Measurements from ENCODE around the gene MBP.

MBP gene

GRCh38 chr18:77119851-77120491 lies 12.6 kb downstream of the MBP start:
- DNase-seq: peak in 3 of 42 donors; percentile 4 to 25 (median 9)
- intact Hi-C loops (cut with DNase I): no loop called here

DNA sequence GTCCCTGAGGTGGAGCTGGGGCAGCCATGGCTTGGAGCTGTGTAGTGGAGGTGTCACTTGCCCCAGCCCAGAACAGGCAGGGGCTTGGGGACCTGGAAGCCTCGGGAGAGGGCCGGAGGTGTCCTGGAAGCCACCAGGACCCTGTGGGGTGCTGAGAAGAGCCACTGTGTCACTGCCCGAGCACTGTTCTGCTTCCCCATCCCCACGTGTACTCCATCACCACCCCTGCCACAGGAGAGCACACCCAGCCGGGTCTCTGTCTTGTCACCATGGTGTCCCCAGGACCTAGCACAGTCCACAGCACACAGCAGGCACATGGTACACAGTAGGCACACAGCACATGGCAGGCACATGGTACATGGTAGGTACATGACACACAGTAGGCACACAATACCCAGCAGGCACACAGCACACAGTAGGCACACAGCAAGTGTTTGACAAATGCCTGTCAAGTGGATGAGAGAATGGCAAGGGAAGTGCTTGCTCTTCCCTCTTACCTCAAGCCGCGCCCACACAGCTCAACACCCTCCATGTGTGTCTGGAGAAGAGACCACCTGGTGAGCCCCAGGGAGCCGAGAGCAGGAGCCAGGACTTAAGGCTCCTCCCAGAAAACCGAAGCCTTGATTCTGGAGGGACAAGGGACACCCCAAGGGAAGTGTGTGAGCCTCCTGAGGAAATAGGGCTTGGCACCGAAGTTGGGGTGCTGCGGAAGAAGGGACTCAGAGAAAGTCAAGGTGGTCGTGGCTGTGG lies 13.3 kb downstream of the MBP start:
- intact Hi-C loops (cut with DNase I): no loop called here
- DNase-seq: peak in 4 of 42 donors; percentile 3 to 31 (median 6)

GRCh38 chr18:77118256-77119090 lies 14.1 kb downstream of the MBP start:
- DNase-seq: peak in 4 of 42 donors; percentile 7 to 28 (median 11)
- intact Hi-C loops (cut with DNase I): no loop called here

DNA sequence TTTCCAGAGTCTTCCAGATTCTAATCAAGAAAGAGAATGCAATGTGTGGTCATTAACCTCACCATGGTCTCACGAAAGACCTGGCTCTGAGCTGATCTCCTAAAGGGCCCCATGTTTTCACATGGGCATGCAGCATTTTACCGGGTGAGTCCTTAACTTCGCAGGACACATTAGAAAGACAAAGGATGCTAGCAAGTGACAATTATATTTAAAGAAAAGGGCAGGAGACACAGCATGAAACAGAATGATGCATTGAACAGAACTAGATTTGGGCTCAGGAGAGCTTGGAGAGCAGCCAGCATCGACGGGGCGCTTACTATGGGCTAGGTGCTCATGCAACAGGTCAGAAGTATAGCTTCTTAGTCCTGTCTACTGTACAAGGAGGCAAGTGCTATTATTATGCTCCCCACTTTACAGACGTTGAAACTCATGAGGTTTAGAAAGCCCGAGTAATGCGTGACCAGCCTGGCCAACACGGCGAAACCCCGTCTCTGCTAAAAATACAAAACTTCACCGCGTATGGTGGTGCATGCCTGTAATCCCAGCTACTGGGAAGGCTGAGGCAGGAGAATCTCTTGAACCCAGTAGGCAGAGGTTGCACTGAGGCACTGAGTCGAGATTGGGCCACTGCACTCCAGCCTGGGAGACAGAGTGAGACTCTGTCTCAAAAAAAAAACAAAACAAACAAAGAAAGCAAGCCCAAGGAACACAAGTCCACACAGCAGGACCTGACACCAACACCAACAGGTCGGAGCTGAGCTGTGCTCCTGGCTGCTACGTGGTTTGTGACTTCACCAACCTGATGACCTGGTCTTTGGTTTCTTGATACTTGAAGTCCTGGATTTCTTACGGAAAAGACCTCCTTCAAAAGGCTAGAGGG lies 16.1 kb downstream of the MBP start:
- intact Hi-C loops (cut with DNase I): no loop called here
- DNase-seq: peak in 4 of 42 donors; percentile 2 to 19 (median 12)

GRCh38 chr18:77115192-77115953 lies 17.2 kb downstream of the MBP start:
- intact Hi-C loops (cut with DNase I): no loop called here
- DNase-seq: peak in 4 of 42 donors; percentile 7 to 30 (median 17)

DNA sequence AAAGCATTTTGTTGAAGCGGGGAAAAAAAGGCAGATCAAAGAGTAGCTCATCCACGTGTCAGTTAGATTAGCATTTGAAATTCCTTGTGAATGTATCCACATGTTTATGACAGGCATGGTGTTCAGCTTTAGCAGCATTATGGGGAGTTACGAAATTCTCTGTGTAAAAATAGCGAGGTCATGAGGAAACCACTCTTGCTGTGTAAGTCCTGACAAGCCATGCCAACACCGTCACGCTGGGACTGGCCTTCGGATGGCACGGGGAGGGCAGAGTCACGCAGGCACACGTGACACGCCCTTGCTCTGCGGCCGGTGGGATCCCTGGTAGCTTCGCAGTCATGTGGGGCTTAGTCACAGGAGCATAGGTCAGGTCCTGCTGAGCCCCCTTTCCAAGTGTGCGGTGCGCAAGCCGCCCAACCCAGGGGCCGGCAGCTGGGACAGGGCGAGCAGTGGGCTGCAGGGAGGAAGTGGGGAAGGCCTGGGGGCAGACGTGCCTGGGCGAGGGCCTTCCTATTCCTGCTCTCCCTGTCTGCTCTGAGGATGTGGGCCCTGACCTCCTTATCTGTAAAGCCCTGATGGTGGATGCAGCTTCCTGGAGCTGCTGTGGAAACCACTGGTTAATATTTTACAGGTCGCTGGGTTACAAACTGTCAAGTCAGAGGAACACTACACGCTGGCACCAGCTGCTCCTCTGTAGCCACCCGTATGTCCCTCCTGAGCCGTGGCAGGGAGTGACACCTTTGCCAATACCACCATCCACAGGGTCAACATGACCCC lies 18.0 kb downstream of the MBP start:
- DNase-seq: peak in 19 of 42 donors; percentile 30 to 87 (median 57)
- intact Hi-C loops (cut with DNase I): no loop called here

DNA sequence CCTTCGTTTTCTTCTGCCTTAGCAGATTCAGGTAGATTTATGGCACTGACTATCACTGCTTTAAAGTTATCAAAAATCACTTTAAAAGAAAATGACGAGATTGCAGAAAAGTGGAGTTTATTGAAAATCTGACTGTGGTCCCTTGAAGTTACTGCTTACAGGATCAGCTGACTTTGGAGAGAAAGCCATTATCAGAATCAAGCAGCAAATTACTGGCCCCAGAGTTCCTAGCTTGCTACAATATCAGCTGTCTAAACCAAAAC lies 18.5 kb downstream of the MBP start:
- intact Hi-C loops (cut with DNase I): no loop called here
- DNase-seq: no peak

DNA sequence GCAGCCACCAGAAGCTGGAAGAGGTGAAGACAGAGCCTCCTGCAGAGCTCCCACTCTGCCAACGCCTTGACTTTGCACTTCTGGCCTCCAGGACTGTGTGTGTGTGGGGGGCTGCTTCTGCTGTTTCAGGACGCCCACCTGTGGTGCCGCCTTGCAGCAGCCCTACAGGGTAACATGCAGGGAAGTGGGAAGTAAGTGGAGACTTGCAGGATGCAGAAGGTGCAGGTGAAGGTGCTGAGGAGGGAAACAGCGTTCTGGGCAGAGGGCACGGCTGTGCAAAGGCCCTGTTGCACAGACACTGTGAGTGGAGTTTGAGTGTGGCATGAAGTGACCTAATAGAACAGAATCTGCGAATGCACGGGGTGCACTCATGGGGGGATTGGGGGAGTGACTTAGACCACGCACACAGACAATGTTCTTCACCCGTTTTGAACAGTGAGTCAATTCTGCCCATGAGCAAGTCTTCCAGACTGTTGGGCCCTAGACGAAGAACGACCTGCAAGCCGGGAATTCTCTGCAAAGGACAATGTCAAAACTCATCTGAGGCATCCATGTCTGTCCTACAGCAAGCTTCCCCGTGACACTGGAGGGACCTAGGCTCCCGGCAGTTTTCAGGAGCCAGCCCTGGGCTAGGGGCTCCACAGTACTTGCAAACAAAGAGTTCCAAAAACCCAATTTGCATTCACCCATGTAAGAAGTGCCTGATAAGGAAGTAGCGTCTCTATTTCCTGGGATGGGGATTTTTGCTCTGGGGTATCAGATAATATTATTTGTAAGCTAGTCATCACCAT lies 19.0 kb downstream of the MBP start:
- DNase-seq: peak in 5 of 42 donors; percentile 2 to 24 (median 21)
- intact Hi-C loops (cut with DNase I): no loop called here

DNA sequence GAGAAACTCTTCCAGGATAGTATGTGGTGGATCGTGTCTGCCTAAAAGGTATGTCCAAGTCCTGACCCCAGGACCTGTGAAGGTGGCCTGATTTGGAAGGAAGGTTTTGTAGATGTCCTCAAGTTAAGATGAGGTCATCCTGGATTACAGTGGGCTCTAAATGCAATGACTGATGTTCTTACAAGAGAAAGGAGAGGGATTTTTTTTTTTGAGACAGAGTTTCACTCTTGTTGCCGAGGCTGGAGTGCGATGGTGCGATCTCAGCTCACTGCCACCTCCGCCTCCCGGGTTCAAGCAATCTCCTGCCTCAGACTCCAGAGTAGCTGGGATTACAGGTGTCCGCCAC lies 19.9 kb downstream of the MBP start:
- intact Hi-C loops (cut with DNase I): no loop called here
- DNase-seq: peak in 2 of 42 donors; percentile 18 to 29

GRCh38 chr18:77111951-77112746 lies 20.4 kb downstream of the MBP start:
- DNase-seq: peak in 6 of 42 donors; percentile 9 to 32 (median 22)
- intact Hi-C loops (cut with DNase I): no loop called here

DNA sequence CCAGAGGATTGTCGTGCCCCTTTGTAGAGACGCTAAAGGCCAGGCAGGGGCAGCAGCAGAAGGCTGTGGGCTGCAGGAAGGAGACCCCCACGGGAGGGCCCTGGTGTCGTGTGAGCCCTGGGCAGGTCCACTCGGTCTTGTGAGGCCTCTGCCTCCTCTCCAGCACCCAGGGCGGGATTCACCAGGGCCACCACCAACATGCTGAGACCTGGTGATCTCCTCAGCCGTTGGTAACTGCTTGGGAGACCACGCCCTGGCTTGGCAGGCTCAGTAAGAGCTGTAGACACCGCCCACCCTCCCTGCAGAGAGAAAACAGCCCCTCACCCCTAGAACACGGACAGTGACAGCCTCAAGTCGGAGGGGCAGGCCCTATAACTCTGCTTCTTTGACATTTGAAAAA lies 21.1 kb downstream of the MBP start:
- intact Hi-C loops (cut with DNase I): no loop called here
- DNase-seq: peak in 6 of 42 donors; percentile 9 to 35 (median 22)

DNA sequence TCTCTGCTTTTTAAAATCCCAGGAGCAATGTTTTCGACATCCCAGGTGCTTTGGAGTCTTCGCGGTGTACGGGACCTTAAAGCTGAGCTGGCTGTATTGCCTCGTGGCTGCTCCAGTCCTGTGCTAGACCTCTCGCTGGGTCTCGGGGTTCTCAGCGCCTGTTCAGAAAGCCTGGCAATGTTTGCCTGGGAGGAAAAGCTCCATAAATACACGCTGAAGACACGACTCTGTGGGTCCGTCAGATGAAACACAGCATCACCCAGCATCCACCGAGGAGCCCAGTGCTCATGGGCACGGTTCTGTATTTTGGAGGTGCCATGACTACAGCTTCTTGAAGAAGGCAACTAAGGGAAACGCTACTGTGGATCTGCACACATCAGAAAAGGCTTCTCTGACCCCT lies 21.6 kb downstream of the MBP start:
- intact Hi-C loops (cut with DNase I): no loop called here
- DNase-seq: peak in 4 of 42 donors; percentile 4 to 30 (median 12)

- intact Hi-C loops (cut with DNase I): no loop called here
- DNase-seq: peak in 4 of 42 donors; percentile 17 to 36 (median 26)
Measured at GRCh38 chr18:77110400-77110799, 22.2 kb downstream of the MBP start.

DNA sequence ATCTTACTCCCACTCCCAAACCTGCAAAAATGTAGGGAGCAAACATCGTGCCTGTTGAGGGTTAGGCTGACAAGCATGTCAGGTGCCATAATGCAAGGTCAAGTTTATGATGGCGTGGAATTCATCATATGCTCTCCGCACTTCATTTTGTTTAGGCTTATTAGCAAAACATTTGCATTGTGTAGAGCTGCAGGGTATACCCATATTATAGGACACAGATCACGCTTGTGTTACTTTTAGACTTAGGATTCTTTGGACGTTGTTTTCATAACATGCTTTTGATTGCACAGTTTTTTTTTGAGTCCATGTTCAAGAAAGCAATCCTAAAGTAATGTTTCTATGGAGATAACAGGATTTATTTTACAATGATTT lies 22.9 kb downstream of the MBP start:
- intact Hi-C loops (cut with DNase I): no loop called here
- peak in 1 of 42 donors; percentile 9 for DNase-seq

- intact Hi-C loops (cut with DNase I): no loop called here
- peak in 5 of 42 donors; percentile 9 to 31 (median 26) for DNase-seq
Measured at GRCh38 chr18:77108821-77109647, 23.5 kb downstream of the MBP start.

All from head of caudate nucleus (tissue), 42 donors.